Right lobe of liver (tissue), 6 donors: Measurements from ENCODE around the gene SAV1. TPM values are rescaled to one million over a fixed set of nuclear protein-coding genes. Genes with fewer than 3 reads are reported as not detected.

Experiments used
- ATAC-seq, 4 donors: fragments of 200-7000 bp; cut with Tn5 transposase; one replicate each; pipeline ENCODE4 v1.9.1; 2020; ENCODE audit warnings: mild to moderate bottlenecking in 4 of 4, moderate library complexity in 4 of 4
- DNase-seq, 3 donors: peaks; one replicate each; pipeline ENCODE4 v3.0.0-alpha.2; 2020
- H3K27ac ChIP-seq, 3 donors: fragments of 200-600 bp; one replicate each; pipeline ENCODE4 v1.8.0; 2022
- H3K27me3 ChIP-seq, 2 donors: fragments of 200-600 bp; one replicate each; pipeline ENCODE4 v1.8.0; 2022
- H3K36me3 ChIP-seq, 4 donors: fragments of 200-600 bp; sonication (generic) in 1 of 4; one replicate each; pipeline versions ENCODE4 v1.5.1 to v1.8.0; 2017 to 2022; ENCODE audit warnings: control low read depth in 1 of 4
- H3K4me1 ChIP-seq, 4 donors: fragments of 200-600 bp; sonication (generic) in 1 of 4; one replicate each; pipeline versions ENCODE4 v1.5.1 to v1.8.0; 2017 to 2022; ENCODE audit warnings: control low read depth in 1 of 4
- H3K4me3 ChIP-seq, 3 donors: fragments of 200-600 bp; one replicate each; pipeline ENCODE4 v1.8.0; 2022
- H3K9me3 ChIP-seq, 4 donors: fragments of 200-600 bp; sonication (generic) in 1 of 4; one replicate each; pipeline versions ENCODE4 v1.5.1 to v1.8.0; 2017 to 2022; ENCODE audit warnings: control low read depth in 1 of 4
- POLR2A ChIP-seq: fragments of 450-650 bp; IDR thresholded peaks from one replicate; pipeline ENCODE4 v1.6.1; 2017; ENCODE audit warnings: antibody characterized with exemption, mild to moderate bottlenecking
- WGBS: methylation state at CpG from one replicate; pipeline ENCODE4 v1.1.6; 2018; ENCODE audit warnings: low coverage, low lambda C conversion rate; ENCODE audit not compliant: insufficient coverage; ENCODE audit errors: missing lambda C conversion rate; 5-methylcytosine and 5-hydroxymethylcytosine counted together
- intact Hi-C, 2 donors: fragments of 100-400 bp; cut with DNase I; formaldehyde crosslinking; loops; one replicate each; pipeline versions ENCODE4 v1.11.2 to v1.14.1; 2022
- total RNA-seq, 6 experiments: library from RNA; depleted of rRNA in 2 of 6; stranded (reverse); fragments of >200 nt in 2 of 6; fragmentation: NEBNext Ultra II Directional in 3 of 6; extraction: Animal tissue kit (Norgen Biotek cat#: 25700) in 3 of 6; gene quantifications; one replicate each; pipeline versions ENCODE4 v1.1.0 to v1.2.4, GENCODE V29; 2016 to 2023
- TF ChIP-seq, protein P1 (sequence below), 4 donors: fragments of 200-600 bp in 3 of 4; fragments of 450-650 bp in 1 of 4; IDR thresholded peaks; one replicate each; pipeline versions ENCODE4 v1.5.1 to v1.8.0; 2016 to 2022; ENCODE audit warnings: antibody characterized with exemption in 4 of 4, mild to moderate bottlenecking in 2 of 4
- donor health status: DM: no; HTN: yes; CAD: no.
- donor health status: DM: no; HTN: no; CAD: no.
- donor health status: DM: no; HTN: no; CAD: no.
- donor health status: DM: no; HTN: yes; CAD: no.
- donor health status: DM: no; HTN: yes; CAD: no.

The SAV1 gene
- total RNA-seq, 6 experiments from 2014 or later = 7.8 to 13.8 (median 10.0) TPM

DNA sequence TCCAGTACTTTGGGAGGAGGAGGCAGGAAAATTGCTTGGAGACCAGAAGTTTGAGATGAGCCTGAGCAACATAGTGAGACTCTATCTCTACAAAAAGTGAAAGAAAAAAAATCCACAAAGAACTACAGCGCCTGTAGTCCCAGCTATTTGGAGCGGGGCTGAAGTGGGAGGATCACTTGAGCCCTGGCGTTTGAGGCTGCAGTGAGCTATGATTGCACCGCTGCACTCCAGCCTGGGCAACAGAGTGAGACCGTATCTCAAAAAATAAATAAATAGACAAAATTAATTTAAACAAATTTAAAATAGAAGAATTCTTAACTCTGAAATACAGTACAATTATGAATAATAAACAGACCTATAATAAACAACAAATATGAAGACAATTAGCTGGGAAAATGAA, 67.3 kb downstream of the SAV1 start:
- 46% methylated on average over 5 of the region's 5 CpGs for WGBS
- ATAC-seq (peak; percentile 90 to 93 (median 91)), DNase-seq (peak; percentile 36 to 58 (median 57))
- Histone ChIP-seq H3K36me3 (no peaks in the 10 kb centered on the region), H3K4me1 (peaks cover 0 to 4% (median 0%) of the 10 kb centered on the region in 4 donors), H3K27me3 (no peaks in the 10 kb centered on the region), H3K27ac (no peak overlapping the region), H3K4me3 (peak overlapping the region; percentile 0 to 36 (median 7)), H3K9me3 (no peaks in the 10 kb centered on the region)
- intact Hi-C loops = loop anchor here in 1 of 2 donors (10.0 kb wide), 1 partner anchor 174 kb away; no protein-coding TSS in a partner anchor
- no peak for TF ChIP-seq POLR2A
- TF ChIP-seq, protein P1, sequence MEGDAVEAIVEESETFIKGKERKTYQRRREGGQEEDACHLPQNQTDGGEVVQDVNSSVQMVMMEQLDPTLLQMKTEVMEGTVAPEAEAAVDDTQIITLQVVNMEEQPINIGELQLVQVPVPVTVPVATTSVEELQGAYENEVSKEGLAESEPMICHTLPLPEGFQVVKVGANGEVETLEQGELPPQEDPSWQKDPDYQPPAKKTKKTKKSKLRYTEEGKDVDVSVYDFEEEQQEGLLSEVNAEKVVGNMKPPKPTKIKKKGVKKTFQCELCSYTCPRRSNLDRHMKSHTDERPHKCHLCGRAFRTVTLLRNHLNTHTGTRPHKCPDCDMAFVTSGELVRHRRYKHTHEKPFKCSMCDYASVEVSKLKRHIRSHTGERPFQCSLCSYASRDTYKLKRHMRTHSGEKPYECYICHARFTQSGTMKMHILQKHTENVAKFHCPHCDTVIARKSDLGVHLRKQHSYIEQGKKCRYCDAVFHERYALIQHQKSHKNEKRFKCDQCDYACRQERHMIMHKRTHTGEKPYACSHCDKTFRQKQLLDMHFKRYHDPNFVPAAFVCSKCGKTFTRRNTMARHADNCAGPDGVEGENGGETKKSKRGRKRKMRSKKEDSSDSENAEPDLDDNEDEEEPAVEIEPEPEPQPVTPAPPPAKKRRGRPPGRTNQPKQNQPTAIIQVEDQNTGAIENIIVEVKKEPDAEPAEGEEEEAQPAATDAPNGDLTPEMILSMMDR (IDR thresholded peaks at IDR 0.05) = no peak

DNA sequence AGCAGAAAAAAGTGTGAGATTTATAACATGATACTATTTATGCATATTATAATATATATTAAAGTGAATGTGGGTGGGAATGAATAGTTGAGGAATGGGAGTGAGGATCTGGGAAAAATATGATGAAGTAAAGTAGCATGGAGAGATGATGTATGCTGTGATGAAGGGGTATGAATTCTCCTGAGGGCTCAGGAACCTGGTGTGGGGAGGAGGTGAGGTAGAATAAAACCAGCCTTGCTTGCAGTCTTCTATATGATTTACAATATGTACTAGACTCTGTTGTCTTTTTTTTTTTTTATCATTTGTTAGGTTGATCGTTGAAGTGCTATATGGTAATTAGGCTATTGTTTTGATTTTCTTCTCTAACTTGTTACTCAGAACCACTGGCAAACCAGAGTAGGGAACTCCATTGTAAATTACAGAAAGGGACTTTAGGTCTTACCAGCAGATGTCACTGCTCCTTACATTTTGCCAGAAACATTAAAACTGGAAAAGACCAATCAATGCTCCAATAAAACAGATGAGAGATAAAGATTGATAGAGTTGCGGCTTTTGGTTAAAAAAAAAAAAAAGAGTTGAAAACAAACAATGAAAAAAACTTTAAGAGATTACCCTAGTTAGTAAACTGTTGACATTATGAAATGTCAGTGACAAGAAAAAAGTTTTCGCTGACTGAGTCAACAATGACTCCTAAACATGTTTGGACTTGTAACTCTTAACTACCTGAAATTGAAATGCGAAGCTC, 68.2 kb downstream of the SAV1 start:
- ATAC-seq (peak; percentile 86 to 88 (median 87)), DNase-seq (no peak)
- Histone ChIP-seq H3K4me1 (peaks cover 0 to 4% (median 0%) of the 10 kb centered on the region in 4 donors), H3K4me3 (peak overlapping the region in 2 of 3 donors; percentile 7 to 36), H3K9me3 (no peaks in the 10 kb centered on the region), H3K27me3 (no peaks in the 10 kb centered on the region), H3K36me3 (no peaks in the 10 kb centered on the region), H3K27ac (no peak overlapping the region)
- WGBS = 14% methylated on average over 4 of the region's 4 CpGs
- TF ChIP-seq, protein P1 (IDR thresholded peaks at IDR 0.05) = peak; percentile 43 to 61 (median 60)
- no peak for TF ChIP-seq POLR2A
- intact Hi-C loops = loop anchor here in 1 of 2 donors (10.0 kb wide), 1 partner anchor 175 kb away; no protein-coding TSS in a partner anchor

DNA sequence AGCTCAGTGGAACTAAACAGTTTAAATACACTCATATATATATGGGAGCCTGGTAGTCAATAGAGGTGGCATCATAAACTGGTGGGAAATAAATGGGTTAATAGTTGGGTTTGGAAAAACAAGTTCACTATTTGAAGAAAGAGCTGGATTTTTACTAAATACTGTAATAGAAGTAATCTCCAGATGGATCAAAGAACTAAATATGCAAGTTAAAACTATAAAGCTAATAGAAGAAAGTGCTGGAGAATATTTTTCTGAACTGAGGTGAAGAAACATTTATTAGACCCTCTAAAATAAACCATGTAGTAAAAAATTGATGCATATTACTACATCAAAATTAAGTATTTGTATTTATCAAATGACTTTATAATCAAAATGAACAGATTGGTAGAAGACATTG, 69.3 kb downstream of the SAV1 start:
- TF ChIP-seq, protein P1 (IDR thresholded peaks at IDR 0.05) = no peak
- no peak for TF ChIP-seq POLR2A
- intact Hi-C loops = no loop called here
- DNase-seq (no peak), ATAC-seq (no peak)
- H3K27me3 ChIP-seq = no peaks in the 10 kb centered on the region
- H3K27ac ChIP-seq = no peak overlapping the region
- H3K36me3 ChIP-seq = no peaks in the 10 kb centered on the region
- H3K4me3 ChIP-seq = no peak overlapping the region
- H3K4me1 ChIP-seq = peaks cover 0 to 4% (median 0%) of the 10 kb centered on the region in 4 donors
- no peaks in the 10 kb centered on the region for H3K9me3 ChIP-seq

DNA sequence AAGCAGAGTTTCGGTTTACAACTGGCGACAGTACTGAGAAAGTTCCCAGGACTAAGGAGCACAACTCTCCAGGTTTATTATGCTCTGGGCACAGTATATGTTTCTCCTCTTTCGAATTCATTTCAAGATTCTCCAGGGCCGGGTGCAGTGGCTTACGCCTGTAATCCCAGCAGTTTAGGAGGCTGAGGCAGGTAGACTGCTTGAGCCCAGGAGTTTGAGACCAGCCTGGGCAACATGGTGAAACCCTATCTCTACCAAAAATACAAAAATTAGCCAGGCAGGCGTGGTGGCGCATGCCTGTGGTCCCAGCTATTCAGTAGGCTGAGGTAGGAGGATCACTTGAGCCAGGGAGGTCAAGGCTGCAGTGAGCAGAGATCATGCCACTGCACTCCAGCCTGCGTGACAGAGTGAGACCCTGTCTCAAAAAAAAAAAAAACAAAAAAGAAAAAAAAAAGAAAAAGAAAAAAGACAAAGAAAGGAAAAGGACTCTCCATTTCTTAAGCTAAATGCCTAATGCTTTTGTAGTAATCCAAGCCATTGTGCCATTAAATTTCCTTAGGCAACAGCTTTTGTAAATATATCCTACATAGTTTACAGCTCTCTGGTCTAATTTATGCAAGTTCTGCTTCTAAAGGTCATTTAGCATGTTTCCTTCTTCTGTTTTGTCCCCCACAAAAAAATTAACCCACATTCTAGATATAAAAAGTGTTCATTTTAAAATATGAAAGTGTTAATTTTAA, 73.4 kb downstream of the SAV1 start:
- H3K9me3 ChIP-seq = no peaks in the 10 kb centered on the region
- TF ChIP-seq POLR2A = no peak
- TF ChIP-seq, protein P1 (IDR thresholded peaks at IDR 0.05) = no peak
- no peak overlapping the region for H3K4me3 ChIP-seq
- no peaks in the 10 kb centered on the region for H3K27me3 ChIP-seq
- 93% methylated on average over 6 of the region's 8 CpGs for WGBS
- no peaks in the 10 kb centered on the region for H3K36me3 ChIP-seq
- H3K4me1 ChIP-seq = no peaks in the 10 kb centered on the region
- ATAC-seq = no peak
- intact Hi-C loops = no loop called here
- no peak for DNase-seq
- H3K27ac ChIP-seq = no peak overlapping the region
